Vagina (tissue), 2 donors: ENCODE measurements around the gene ABHD12.

ENCODE experiments used
- POLR2A ChIP-seq, 2 donors: fragments of 450-650 bp; IDR thresholded peaks; one replicate each; pipeline ENCODE4 v1.6.1; 2017; ENCODE audit warnings: antibody characterized with exemption in 2 of 2, mild to moderate bottlenecking in 2 of 2, moderate library complexity in 2 of 2
- TF ChIP-seq, protein P1 (sequence below), 3 experiments: fragments of 450-650 bp in 2 of 3; fragments of 200-600 bp in 1 of 3; sonication (generic) in 1 of 3; IDR thresholded peaks; one replicate each; pipeline ENCODE4 v1.5.1; 2017 to 2019; ENCODE audit warnings: antibody characterized with exemption in 3 of 3, mild to moderate bottlenecking in 2 of 3, moderate library complexity in 2 of 3

DNA sequence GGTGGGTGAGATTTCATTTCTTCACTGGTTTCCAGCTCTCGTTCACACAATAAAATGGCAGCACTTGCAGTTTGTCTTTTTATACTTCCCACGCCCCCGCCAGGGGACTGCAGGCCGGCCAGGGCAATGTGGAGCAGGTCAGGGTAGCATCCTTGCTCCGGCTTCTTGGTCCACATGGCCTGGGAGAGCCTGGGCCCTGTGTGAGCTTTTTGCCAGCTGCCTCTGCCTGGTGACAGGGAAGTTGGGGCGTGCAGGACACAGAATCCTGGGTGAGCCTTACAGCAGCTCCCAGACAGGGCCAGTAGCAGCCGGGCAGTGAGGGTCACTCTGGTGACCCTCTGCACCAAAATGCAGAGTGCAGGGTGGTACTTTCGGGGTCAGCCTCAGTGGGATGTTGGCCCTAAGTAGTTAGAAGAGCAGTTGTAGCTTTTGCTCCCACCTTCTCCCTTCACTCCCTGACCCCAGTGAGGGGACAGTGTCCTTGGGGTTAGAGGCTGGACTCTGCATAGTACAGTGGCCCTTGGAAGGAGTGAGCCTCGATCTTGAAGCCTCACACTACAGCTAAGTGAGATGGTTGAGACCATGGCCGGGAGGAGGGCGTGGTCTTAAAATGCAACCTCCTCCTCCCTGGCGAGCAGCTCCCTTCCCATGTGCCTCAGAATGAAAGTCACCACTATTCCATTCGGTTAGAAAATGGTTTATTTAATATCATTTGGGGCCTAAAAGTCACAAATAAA, 119.0 kb downstream of the ABHD12 start:
- TF ChIP-seq, protein P1, sequence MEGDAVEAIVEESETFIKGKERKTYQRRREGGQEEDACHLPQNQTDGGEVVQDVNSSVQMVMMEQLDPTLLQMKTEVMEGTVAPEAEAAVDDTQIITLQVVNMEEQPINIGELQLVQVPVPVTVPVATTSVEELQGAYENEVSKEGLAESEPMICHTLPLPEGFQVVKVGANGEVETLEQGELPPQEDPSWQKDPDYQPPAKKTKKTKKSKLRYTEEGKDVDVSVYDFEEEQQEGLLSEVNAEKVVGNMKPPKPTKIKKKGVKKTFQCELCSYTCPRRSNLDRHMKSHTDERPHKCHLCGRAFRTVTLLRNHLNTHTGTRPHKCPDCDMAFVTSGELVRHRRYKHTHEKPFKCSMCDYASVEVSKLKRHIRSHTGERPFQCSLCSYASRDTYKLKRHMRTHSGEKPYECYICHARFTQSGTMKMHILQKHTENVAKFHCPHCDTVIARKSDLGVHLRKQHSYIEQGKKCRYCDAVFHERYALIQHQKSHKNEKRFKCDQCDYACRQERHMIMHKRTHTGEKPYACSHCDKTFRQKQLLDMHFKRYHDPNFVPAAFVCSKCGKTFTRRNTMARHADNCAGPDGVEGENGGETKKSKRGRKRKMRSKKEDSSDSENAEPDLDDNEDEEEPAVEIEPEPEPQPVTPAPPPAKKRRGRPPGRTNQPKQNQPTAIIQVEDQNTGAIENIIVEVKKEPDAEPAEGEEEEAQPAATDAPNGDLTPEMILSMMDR (IDR thresholded peaks at IDR 0.05) = no peak
- no peak for TF ChIP-seq POLR2A (IDR thresholded peaks at IDR 0.05)
